GM19023 (cell line): ENCODE measurements around the gene FUBP3.
"Not testable (repeated sequence)": the region's sequence is repeated elsewhere in the genome, so short reads cannot be mapped to it uniquely, and the experiment has no call there.

Experiments used
- ATAC-seq: cut with Tn5 transposase; IDR thresholded peaks from one replicate; pipeline ENCODE4 v1.9.1; 2021; ENCODE audit warnings: mild to moderate bottlenecking, moderate library complexity; ENCODE audit not compliant: unreplicated experiment

Gene FUBP3

DNA sequence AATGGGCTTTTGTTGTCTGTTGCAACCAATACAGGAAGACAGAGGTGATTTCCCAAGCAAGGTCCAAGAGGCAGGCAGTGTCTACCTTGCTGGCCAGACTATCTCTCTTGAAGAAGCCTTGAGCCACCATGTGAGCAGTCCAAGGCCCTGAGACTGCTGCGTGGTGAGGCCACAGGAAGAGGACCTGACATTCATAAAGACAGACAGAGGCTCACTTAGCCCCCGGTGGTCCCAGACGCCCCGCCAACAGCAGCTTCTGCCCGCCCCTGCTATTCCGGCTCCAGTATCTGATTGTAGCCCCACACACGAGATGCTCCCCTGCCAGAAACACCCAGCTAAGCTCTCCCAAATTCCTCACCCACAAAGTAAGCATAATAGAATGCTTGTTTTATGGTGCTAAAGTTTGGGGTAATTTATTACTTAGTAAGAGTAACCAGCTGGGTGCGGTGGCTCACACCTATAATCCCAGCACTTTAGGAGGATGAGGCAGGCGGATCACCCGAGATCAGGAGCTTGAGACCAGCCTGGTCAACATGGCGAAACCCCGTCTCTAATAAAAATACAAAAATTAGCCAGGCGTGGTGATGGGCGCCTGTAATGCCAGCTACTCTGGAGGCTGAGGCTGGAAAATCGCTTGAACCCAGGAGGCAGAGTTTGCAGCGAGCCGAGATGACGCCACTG lies 22.8 kb upstream of the FUBP3 start:
- no peak for ATAC-seq

DNA sequence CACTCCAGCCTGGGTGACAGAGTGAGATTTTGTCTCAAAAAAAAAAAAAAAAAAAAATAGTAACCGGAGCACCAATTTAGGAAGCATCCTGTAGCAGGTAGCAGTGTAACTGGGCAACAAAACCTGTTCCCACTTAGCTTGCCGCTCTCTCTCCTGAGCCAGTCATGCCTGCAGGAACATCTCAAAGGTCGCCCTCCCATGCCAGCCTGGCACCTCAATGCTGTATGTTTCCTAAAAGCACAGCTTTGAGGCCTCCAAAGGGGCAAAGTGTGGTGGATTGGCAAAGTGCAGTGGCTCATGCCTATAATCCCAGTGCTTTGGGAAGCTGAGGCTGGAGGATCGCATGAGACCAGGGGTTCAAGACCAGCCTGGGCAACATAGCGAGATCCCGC lies 22.3 kb upstream of the FUBP3 start:
- ATAC-seq, result no peak

DNA sequence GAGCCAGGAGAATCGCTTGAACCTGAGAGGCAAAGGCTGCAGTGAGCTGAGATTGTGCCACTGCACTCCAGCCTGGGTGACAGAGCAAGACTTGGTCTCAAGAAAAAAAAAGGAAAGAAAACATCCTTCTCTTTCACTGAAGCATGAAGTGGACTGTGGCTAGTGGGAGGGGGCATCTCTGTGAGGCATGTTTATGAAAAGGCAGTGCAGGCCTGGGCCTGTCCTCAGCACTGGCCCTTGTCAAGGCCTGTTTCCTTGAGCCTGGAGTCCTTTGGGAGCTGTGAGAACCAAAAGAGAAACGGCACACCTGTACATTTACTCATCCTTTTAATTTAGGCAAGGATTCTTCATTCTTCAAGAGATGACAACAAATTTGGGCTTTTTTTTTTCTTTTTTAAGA lies 18.3 kb upstream of the FUBP3 start:
- no peak for ATAC-seq

DNA sequence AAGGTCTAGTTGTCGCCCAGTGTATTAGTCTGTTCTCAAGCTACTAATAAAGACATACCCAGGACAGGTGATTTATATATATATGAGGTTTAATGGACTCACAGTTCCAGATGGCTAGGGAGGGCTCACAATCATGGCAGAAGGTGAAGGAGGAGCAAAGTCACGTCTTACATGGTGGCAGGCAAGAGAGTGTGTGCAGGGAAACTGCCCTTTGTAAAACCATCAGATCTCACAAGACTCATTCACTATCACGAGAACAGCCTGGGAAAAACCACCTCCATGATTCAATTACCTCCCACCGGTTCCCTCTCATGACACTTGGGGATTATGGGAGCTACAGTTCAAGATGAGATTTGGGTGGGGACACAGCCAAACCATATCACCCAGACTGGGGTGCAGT lies 16.9 kb upstream of the FUBP3 start:
- ATAC-seq, result not testable (repeated sequence)

DNA sequence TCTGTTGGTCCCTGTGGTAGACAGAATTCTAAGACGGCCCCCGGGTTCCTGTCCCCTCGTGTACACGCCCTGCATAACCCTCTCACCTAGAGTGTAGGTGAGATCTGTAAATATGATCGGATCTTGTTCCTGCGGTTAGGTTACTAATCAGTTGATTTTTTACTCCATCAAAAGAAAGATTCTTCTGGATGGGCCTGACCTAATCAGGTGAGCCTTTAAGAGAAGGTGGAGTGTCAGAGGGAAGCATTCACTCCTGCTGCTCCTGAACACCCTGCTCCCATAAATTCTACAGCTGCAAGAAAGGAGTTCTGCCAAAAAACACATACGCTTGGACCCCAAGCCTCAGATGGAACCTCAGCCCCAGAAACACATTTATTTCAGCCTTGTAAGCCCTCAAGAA lies 15.6 kb upstream of the FUBP3 start:
- ATAC-seq, result no peak

DNA sequence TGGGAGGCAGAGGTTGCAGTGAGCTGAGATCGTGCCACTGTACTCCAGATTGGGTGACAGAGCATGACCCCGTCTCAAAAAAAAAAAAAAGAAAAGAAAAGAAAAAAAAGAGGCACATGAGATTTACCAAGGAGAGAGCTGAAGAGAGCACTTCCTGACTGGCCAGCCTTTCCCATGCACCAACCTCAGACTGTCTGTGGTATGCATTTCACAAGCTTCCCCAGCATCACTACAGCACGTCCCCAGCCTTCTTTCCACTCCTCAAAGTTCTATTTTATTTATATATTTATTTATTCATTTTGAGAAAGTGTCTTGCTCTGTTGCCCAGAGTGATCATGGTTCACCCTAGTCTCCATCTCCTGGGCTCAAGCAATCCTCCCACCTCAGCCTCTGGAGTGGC lies 13.6 kb upstream of the FUBP3 start:
- no peak for ATAC-seq

DNA sequence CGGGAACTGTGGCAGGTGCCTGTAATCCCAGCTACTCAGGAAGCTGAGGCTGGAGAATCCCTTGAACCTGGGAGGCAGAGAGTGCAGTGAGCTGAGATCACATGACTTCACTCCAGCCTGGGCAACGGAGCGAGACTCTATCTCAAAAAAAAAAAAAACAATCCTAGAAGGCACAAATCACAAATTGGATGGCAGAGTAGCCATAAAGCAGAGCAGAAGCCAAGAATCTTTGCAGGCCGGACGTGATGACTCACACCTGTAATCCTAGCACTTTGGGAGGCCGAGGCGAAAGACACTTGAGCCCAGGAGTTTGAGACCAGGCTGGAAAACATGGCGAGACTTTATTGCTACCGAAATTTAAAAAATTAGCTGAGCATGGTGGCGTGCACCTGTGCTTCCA lies 9.2 kb upstream of the FUBP3 start:
- no peak for ATAC-seq

DNA sequence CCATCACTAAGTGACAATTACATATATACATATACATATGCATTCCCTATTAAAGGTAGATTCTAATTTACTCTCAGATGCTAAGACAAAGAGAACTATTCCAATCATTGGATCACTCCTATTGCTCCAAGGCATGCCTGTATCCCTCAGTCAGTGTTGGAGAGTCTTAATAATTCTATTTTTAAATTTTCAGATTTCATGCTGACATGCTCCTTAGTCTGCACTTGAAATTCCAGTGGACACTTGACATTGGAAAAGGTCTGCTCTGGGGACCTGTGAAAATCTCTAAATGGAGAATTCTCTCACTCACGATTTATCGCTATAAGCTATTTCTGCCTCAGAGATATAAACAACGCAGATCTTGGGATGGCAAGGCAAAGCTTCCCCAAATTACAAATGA lies 3.9 kb upstream of the FUBP3 start:
- ATAC-seq, result no peak

DNA sequence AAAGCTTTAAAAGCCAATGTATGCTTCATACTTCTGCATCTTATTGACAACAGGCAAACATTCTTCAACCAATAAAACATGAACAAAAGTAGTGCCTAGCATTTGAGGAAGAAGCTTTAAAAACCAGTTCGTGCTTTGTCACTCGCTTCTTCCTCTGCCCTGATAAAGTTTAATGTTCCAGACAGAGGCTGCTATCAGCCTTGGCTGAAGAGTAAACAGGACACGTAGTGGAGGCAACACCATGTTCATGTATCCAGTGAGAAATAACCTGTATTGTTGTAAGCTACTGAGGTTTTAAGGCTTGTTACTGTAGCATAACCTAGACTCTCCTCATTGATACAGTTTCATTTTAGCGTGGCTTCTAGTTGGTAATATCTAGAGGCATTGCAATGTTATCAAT lies 3.2 kb upstream of the FUBP3 start:
- ATAC-seq, result no peak

DNA sequence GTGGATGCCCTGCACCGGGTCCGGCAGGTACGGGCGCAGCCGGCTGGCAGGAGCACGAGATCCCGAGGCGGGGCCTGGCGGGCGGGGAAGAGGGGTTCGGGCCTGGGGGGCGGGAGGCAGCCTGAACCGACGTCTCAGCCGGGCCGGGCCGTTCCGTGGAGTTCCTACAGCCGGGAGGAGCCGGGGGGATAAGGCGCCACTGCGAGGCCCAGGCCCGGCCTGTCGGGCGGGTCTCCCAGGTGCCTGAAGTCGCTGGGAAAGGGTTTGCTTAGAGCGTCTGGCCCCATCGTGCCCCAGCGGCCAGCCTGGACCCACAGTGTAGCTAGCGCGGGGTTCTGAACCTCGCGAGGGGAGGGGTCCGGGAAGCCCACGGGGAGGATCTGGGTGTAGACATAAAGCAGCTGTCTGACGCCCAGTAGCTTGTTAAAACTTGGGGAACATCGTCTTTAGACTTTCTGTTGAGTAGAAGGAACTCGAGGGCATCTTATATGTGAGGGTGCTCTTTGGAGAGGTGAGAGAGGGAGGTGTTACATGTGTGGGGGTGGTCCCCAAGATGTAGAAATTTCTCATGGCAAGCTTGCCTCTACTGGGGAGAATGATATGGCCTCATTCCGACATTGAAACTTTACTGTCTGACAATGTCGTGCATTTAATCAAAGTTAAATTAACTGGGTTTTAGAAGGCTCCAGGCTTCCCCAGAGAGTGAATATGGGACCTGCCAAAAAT lies 524 bp downstream of the FUBP3 start:
- ATAC-seq, result no peak

DNA sequence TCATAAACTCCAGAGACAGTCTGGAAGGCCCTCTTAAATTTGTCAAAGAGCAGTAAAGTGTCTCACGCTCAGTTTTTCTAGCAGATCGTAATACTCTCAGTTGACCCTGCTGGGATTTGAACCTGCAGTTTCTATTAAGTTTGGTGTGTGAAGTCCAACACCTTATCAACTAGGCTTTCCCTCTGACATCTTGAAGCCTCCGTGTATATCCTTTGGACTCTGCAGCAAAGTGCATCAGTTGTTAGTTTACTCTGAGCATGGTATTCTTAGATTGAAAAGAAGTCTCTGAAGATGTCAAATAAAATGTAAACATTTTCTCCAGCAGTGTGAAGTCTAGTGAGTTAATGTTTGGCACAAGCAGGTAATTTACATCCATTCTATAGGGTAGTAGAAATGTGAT lies 2.4 kb downstream of the FUBP3 start:
- no peak for ATAC-seq

DNA sequence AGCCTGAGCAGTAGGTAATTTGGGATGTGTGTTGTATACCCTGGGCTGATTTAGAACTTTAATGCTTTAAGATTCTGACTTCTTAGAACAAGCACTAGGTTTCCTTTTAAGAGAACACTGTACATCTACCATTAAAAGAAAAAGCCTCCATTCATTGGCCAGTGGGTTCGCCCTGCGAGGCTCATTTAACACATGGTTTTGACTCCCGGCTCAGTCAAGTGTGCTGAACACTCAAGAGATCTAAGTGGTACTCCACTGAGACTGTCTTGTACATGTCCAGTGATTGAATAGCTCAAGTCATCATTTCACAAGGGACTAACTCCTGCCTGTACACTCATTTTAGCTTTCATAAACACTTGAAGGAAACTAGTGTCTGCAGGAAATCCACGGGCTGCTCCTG lies 3.9 kb downstream of the FUBP3 start:
- ATAC-seq, result no peak

DNA sequence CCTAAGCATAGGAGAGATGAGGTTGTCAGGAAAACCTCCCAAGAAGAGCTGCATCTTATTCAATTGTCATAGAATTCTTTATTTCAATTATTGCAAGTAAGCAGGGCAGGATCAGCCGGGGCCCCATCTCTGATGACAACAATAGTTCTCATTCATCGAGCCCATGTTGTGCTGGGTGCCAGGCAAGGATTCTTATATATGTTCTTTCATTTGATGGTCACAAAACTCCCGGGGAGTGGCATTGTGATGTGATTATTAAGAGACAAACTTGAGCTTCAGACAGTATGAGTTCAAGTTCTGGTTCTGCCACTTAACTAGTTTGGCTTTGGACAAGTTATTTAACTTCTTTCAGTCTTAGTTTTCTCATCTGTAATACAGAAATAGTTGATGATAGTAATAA lies 8.5 kb downstream of the FUBP3 start:
- ATAC-seq, result no peak

DNA sequence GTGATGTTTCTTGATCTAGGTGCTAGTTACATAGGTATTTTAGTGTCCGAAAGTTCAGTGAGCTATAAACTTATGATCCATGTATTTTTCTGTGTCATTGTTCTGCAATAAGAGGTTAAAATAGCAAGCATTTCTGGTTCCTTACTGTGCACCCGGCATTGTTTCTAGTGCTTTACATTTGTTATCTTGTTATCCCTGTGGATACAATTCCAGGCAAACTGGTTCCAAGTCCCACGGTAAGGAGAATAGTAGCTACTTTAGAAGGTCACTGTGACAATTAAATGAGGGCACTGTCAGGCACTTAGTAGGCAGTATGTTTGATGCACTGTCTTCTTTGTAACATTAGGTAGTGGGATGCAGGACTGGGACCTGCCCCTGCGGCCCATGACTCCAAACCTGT lies 9.0 kb downstream of the FUBP3 start:
- ATAC-seq, result no peak

DNA sequence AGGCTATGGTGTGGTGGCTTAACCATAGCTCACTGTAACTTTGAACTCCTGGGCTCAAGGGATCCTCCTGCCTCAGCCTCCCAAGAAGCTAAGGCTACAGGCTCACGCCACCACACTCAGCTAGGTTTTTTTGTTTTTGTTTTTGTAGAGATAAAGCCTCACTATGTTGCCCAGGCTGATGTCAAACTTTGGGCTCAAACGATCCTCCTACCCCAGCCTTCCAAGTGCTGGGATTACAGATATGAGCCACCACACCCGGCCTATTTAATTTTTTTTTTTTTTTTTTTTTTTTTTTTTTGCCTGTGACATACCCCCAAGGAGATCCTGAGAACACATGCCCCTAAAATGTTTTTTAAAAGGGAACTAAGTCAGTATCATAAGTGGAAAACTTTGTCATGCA lies 10.4 kb downstream of the FUBP3 start:
- no peak for ATAC-seq

DNA sequence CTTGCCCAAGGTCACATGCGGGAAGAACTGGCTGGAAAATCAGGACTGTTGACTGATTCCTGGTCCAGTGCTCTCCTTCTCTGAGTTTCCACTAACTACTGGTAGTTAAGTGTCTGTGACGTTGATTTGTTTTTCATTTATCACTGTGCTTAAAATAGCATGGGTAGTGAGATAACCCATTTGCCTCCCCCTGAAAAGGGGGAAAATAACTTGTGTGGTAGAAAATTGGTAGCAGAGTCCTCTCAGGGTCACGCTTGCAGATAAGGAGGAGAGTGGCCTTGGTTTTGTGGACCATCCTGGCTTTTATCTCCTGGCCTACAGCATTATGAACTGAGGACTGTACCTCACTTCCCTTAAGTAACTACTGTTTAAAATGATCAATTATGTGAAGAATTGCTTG lies 10.9 kb downstream of the FUBP3 start:
- no peak for ATAC-seq

DNA sequence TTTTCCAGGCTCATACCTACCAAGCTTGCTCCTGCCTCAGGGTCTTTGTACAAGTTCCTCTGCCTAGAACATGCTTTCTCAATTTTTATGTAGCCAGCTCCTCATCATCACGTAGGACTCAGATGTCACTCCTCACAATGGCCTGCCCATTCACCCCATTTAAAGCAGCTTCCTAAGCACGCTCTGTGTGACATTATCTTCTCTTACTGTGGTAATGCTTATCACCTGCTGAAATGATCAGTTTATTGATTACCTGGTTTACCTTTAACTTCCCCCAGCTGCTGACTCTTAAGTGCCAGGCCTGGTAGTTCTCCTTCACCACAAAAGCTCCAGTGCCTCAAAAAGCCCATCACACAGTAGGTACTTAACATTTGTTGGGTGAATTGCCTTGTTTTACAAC lies 13.6 kb downstream of the FUBP3 start:
- ATAC-seq, result no peak

DNA sequence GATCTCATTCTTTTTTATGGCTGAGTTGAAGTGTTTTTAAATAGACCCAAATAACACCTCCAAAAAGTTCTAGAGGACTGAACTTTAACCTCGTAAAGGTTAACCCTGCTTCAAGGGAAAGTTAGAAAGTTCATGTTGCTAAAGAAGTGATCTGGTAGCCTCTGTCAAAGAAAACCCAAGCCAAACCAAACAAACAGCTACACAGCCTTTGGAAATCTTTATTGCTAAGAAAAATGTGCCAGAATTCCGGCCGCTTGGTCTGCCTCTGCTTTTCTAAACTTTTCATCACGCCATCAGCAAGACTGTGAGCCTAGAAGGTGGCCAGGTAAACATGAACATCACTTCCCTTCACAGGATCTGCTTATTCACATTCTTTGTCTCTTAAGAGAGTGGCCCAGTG lies 17.9 kb downstream of the FUBP3 start:
- ATAC-seq, result no peak

DNA sequence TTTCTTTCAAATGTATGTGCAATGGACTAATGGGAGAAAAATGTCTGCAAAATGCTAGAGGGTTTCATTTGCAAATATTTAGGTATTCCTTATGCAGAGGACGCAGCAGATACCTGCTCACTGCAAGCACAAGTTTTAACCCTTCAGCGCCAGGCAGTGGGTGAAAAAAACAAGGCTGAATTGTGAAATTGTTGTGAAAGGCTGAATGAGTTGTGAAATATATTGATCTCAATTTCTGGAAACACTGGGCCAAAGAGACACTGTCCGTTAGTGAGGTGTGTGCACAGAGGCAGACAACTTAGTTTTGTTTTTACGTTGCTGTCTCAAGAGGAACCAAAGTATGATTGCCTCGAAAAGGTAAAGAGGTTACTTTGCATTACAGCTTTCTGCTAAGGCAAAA lies 18.8 kb downstream of the FUBP3 start:
- no peak for ATAC-seq

DNA sequence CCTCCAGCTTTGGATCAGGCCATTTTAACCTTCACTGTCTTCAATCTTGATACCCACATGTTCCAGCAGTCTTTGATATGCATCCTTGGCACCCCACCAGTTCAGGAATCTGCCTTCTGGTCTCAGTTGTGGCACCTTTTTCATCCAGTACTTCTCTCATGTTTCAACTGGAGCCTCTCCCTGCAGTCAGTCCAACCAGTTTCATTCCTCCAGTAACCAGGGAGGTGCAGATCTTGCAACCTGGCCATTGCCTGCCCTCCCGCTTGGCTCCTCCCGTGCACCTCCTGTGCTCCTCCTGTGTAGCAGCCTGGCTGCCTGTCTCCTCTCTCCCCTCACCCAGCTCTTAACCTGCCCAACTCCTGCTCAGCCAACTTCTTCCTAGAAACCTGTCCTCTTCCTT lies 20.2 kb downstream of the FUBP3 start:
- no peak for ATAC-seq

DNA sequence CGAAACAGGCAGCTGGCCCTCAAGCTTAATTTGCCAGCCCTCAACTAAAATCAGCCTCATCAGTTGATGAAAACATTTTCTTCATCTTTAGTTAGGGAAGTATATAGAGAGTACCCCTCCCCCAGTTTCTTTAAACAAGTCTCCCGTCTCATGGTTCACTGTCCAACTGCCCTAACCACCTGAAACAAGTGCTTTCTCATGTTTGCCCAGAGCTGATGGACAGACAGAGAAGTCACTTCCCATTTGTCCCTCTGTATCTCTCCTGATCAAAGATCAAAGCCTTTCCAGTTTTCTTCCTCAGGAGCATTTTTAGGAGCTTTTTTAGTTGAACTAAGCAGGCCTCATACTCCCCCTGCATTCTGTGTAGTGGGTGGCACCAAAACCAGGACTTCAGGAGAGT lies 21.7 kb downstream of the FUBP3 start:
- no peak for ATAC-seq

DNA sequence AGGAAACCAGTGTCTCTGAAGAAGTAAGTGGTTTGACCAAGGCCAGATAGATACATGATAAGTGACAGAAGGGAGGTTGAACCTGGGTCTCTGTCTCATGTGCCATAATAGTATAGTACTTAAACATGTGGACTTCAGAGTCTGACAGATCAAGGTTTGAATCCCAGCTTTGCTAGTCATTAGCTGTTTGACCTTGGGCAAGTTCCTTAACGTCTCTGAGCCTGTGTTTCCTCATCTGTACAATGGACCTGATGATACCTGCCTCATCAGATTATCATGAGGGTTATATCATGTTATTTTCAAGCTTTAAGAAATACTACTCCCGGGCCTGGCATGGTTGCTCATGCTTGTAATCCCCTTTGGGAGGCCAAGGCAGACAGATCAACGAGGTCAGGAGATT lies 24.9 kb downstream of the FUBP3 start:
- no peak for ATAC-seq
